Forelimb muscle (tissue), 1 donor: ENCODE data around the gene SEMA4B. TPM values are rescaled to one million over a fixed set of nuclear protein-coding genes. Genes with fewer than 3 reads are reported as not detected.

ENCODE experiments used
- DNase-seq: peaks from one replicate; pipeline ENCODE4 v3.0.0-alpha.2; 2013; ENCODE audit warnings: low read depth
- polyA plus RNA-seq: library from polyadenylated mRNA; unstranded; fragments of 120-200 nt; gene quantifications from one replicate; pipeline ENCODE4 v1.2.1, GENCODE V29; 2013; ENCODE audit not compliant: insufficient read length

SEMA4B gene
- polyA plus RNA-seq, 1 donor, result 7.4 TPM

DNA sequence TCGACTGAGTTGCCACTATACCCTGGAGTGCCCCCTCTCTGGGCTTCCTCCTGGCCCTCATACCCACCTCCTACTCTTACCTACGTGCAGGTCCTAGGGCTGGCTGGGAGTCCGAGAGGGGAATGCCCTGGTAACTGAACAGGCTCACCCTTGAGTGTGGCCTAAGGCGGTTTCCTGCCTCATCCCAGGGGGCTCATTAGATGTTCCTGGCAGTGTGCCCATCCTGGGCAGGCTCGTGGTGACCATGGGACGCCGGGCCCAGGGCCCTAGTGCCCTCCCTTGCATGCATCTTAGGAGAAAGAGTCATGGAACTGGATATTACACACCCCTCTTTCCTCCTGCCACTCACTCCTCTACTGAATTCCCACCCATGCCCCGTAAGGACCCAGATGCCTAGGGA, 2.8 kb downstream of the SEMA4B start:
- DNase-seq, result no peak

DNA sequence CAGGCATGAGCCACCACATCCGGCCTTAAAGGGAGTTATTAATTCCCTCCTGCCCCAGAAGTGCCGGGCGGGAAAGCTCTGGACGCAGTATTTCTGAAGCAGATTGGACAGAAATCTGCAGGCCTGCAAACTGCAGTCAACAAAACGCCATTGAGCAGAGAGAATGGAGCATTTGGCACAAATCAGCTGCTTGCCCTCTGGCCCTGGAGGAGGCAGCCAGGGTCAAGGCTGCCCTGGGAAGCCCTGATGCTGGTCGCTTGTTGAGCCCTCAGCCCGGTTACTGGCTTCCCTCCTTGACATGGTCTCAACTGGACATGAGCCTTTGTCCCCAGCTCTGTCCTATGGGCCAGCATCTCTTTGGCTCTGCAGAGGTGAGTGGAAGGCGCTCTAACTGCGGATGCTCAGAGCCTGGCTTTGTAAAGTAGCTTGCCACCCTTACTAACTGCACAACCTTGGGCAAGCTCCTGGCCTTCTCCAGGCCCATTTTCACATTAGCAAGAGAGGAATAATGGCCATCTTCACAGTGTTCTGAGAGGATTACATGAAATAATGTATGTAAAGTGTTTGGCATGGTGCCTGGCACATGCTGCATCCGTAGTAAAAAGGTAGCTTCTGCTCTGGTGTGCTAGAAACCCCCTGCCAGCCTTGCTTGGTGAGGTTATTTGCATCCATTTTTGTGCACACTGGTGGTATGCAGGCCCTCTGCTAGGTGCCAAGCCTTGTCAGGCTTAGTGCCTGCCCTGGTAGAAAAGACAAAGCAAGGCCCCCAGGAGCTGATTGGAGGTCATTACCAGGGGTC, 4.1 kb downstream of the SEMA4B start:
- no peak for DNase-seq

DNA sequence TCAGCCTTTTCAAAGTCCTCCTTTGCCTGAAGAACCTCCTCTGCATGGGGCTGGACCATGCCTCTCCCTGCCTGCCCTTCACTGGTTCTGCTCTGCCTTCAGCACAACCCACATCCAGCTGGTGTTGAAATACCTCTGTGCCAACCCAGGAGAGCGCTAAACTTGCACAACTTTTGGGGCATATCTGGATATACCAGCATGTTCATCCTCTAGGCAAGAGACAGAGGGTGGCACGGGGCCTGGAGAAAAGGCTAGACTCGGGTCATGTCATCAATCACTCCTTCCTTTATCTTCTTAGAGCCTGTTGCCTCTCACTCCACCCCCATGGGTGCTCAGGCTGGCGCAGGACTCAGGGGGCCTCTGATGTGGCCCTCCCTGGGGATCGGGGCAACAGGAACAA, 4.8 kb downstream of the SEMA4B start:
- DNase-seq, result no peak

DNA sequence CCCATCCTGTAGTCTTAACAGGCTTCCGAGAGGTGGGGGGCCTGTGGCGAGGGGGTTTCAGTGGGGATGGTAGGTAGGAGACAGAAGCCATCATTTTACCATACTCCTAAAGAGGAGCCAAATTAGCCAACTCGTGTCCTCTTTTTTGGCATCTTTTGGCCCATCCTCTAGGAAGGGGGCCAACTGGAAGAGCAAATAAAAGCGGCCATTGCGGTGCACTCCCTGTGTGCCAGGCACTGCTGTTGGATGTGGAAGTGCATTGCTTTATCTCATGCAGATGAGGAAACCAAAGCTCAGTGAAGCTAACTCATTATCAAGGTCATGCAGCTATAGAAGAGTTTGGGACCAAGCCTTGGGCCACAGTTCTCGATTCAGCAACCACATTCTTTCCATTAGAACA, 6.1 kb downstream of the SEMA4B start:
- no peak for DNase-seq

DNA sequence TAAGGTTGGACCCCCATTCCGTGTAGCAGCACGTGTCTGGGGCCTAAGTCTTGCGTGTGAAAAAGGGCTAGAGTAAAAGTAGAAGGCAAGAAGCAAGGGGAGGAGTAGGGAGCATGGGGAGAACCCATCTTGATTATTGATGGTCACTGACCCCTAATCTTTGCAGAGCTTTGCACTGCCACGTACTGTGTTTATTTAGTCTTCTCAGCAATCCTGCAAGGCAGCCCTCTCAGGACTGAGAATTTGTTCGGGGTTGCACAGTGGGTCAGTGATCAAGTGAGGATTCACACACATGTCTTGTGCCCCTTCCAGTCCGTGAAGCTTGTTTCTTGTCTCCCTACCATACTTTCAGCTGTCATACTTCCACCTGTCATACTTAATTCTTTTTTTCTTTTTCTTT, 7.2 kb downstream of the SEMA4B start:
- no peak for DNase-seq

- no peak for DNase-seq
These were observed 8.5 kb downstream of the SEMA4B start for GRCh38 chr15:90209591-90209990.

- DNase-seq, result no peak
These were observed 9.5 kb downstream of the SEMA4B start for GRCh38 chr15:90210593-90210992.

GRCh38 chr15:90211009-90211408, 9.9 kb downstream of the SEMA4B start:
- DNase-seq, result no peak

GRCh38 chr15:90211440-90212143, 10.5 kb downstream of the SEMA4B start:
- no peak for DNase-seq

- no peak for DNase-seq
These were observed 11.3 kb downstream of the SEMA4B start for GRCh38 chr15:90212221-90213098.

DNA sequence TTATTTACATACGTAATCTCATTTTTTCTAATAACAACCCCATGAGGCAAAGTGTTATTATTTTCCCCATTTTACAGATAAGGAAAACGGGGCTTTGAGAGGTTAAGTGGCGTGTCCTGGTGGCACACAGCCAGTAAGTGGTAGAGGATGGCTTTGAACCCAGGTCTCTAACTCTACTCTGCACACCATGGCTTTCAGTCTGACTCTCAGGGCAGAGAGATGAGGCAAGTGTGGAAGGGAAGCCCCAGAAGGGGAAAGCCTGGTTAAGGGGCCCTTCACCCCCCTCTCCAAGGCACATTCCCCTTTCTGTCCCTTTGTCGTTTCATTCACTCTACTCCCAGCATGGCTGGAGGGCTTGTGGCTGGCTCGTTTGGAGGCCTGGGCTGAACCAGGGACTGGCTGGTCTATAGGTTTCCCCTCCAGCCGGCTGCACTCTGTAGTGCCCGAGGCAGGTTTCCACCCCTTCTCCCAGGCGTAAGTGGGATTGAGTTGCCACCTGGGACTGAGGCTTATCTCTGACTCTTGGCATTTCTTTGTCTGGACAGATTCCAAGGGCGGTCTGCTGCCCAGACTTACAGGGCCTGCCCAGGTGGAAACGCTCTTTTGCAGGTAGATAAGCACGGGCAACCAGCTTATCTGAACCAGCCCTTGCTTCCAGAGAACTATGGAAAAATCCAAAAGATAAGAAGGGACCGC, 12.1 kb downstream of the SEMA4B start:
- no peak for DNase-seq

DNA sequence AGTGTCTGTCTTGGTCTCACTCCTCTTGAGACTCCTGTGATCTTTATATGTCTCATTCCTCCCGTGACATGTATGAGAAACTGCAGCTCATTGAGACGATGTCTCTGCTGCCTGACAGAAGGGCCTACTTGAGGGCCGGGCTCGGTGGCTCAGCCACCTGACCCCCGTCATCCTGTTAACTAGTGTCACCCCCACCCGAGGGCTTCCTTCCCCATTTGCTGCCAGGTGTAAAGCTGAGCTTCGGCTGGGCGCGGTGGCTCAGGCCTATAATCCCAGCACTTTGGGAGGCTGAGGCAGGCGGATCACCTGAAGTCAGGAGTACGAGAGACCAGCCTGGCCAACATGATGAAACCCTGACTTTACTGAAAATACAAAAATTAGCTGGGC, 12.7 kb downstream of the SEMA4B start:
- DNase-seq, result no peak

DNA sequence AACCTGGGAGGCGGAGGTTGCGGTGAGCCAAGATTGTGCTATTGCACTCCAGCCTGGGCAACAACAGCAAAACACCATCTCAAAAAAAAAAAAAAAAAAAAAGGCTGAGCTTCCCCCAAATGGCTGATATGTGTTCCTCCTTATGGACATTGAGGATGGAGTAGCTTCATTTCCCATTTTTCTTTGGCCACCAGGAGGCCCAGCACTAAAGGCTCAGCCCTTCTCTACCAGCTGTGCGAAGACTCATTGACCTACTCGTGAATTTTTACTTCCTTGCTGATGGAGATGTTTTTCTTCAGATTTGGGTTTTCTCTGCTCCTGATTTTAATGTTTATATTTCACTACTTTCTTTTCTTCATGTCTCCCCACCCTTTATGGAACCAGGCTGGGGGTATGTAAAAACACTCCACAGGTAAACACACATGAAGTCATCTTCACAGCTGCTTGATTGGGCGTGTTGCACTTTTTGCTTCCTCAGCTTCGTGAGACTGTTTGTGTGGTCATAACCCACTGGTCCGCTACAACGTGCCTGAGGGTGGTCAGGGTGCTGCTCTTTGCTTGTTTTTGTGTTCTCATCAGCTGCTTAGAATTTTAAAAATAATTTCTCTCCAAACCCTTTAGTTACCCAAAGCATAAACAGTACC, 13.5 kb downstream of the SEMA4B start:
- DNase-seq, result no peak

- DNase-seq, result no peak
These were observed 16.7 kb downstream of the SEMA4B start for GRCh38 chr15:90217671-90218394.

DNA sequence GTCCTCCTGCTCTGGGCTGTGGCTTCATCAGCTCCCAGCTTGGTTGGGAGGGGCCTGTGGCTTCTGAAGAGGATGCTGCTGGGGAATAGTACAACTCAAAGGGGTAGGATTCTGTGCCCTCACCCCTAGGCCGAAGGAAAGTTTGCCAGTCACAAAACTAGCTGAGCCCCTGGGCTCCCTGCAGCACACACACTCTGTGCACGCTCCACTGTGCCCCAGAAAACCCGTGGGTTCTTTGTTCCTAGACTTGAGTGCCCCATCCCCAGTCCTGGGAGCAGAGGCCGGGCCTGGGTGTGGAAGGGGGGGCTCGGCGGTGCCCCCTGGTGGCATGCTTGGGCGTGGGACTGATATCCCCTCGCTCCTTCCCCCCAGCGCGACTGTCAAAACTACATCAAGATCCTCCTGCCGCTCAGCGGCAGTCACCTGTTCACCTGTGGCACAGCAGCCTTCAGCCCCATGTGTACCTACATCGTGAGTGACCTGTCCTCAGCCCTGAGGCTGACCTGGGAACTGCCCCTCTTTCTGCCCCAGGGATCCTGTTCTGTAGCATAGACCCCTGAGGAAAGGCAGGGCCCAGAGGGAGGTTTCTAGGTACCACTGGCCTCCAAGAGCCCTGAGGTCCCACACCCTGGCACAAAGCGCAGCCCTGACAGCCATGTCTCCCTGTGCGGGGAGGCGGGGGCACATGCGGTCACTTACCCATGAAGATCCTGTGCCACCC, 18.5 kb downstream of the SEMA4B start:
- no peak for DNase-seq

DNA sequence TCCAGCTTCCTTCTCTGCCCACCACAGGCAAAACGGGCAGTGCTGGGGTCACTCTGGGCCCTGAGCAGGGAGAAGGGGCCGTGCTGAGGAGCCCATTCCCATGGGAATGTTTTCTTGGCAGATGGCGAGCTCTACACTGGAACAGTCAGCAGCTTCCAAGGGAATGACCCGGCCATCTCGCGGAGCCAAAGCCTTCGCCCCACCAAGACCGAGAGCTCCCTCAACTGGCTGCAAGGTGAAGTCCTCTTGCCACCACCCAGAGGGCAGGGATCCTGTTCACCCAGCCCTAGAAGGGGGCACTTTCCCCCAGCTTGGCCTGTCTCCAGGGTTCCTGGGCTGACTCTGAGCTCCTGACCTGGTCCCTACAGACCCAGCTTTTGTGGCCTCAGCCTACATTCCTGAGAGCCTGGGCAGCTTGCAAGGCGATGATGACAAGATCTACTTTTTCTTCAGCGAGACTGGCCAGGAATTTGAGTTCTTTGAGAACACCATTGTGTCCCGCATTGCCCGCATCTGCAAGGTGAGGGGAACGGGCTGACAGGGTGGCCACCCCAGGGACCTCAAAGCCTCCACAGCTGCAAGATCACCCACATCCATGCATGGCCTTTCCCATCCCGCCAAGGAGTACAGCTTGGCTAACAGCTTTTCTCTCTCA, 20.2 kb downstream of the SEMA4B start:
- no peak for DNase-seq

DNA sequence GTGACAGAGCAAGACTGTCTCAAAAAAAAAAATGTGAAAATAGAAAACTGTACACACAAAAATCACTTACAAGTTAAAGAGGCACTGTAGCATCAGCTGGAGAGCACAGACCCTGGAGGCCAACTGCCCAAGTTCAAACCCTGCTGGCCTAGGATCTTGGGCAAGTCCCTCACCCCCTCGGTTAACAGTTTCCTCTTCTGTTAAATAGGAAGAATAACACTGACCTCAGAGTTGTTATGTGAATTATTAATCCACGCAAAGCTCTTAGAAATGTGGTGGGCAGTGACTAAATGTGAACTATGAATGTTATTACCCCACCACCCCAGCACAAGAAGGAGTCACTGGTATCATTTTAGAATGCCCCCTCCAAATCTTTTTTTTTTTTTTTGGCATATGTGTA, 21.4 kb downstream of the SEMA4B start:
- DNase-seq, result no peak

- DNase-seq, result no peak
These were observed 22.5 kb downstream of the SEMA4B start for GRCh38 chr15:90223441-90224165.

DNA sequence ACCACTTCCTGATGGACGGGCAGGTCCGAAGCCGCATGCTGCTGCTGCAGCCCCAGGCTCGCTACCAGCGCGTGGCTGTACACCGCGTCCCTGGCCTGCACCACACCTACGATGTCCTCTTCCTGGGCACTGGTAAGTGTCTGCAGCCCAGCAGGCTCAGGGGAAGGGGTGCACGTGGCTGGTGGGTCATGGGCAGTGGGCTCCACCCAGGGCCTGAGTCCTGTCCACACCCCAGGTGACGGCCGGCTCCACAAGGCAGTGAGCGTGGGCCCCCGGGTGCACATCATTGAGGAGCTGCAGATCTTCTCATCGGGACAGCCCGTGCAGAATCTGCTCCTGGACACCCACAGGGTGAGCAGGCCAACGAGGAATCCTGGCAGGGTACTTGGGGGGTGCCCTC, 23.9 kb downstream of the SEMA4B start:
- no peak for DNase-seq
